Vagina (tissue), 2 donors: Measurements from ENCODE around the gene NPAS3.

Experiments
- POLR2A ChIP-seq, 2 donors: fragments of 450-650 bp; IDR thresholded peaks; one replicate each; pipeline ENCODE4 v1.6.1; 2017; ENCODE audit warnings: antibody characterized with exemption in 2 of 2, mild to moderate bottlenecking in 2 of 2, moderate library complexity in 2 of 2
- POLR2AphosphoS5 ChIP-seq, 2 donors: sonication (generic); formaldehyde crosslinking; IDR thresholded peaks; one replicate each; pipeline ENCODE4 v1.9.0; 2017; ENCODE audit warnings: antibody characterized with exemption in 2 of 2, mild to moderate bottlenecking in 2 of 2, low read depth in 1 of 2; ENCODE audit not compliant: insufficient read depth in 1 of 2

GRCh38 chr14:33464254-33464962 is 525.7 kb downstream of the NPAS3 start:
- TF ChIP-seq POLR2AphosphoS5 (IDR thresholded peaks at IDR 0.05; ENCODE audit: insufficient read depth in 1 of 2, low read depth in 1 of 2): no peak
- TF ChIP-seq POLR2A (IDR thresholded peaks at IDR 0.05): no peak
